Osteoblast (primary cell): ENCODE measurements around the gene COPS3. TPM values are rescaled to one million over a fixed set of nuclear protein-coding genes. Genes with fewer than 3 reads are reported as not detected.

Source experiments
- DNase-seq: peaks from one replicate; pipeline ENCODE4 v3.0.0; 2011; ENCODE audit warnings: low spot score, mixed read lengths; ENCODE audit not compliant: insufficient read length; ENCODE audit errors: missing footprints
- H2AFZ ChIP-seq: 2 replicates; pipeline ENCODE4 v1.6.0; 2011; ENCODE audit warnings: mild to moderate bottlenecking, low read length
- H3K27ac ChIP-seq: 2 replicates; pipeline ENCODE4 v1.5.1; 2011; ENCODE audit warnings: mild to moderate bottlenecking, low read depth, low read length, moderate library complexity
- H3K27me3 ChIP-seq: 2 replicates; pipeline ENCODE4 v1.6.0; 2012; ENCODE audit warnings: mild to moderate bottlenecking, control low read depth, inconsistent platforms, low read length, moderate library complexity; ENCODE audit not compliant: insufficient read depth
- H3K36me3 ChIP-seq: 2 replicates; pipeline ENCODE4 v1.5.1; 2011; ENCODE audit warnings: mild to moderate bottlenecking, low read length, control low read depth, moderate library complexity; ENCODE audit not compliant: insufficient read depth
- H3K4me1 ChIP-seq: 2 replicates; pipeline ENCODE4 v1.5.1; 2011; ENCODE audit warnings: mild to moderate bottlenecking, low read length, control low read depth, moderate library complexity; ENCODE audit not compliant: insufficient read depth
- H3K4me2 ChIP-seq: 2 replicates; pipeline ENCODE4 v1.6.0; 2011; ENCODE audit warnings: mild to moderate bottlenecking, low read length; ENCODE audit not compliant: insufficient read depth
- H3K4me3 ChIP-seq: fragments of 200-600 bp; sonication (generic); 3 replicates; pipeline ENCODE4 v1.5.1; 2012; ENCODE audit warnings: mild to moderate bottlenecking, low read length, inconsistent platforms; ENCODE audit not compliant: insufficient read depth
- H3K79me2 ChIP-seq: 2 replicates; pipeline ENCODE4 v1.6.0; 2012; ENCODE audit warnings: mild to moderate bottlenecking, low read length, control low read depth, inconsistent platforms; ENCODE audit not compliant: insufficient read depth
- H3K9me3 ChIP-seq: 2 replicates; pipeline ENCODE4 v1.5.1; 2011; ENCODE audit warnings: low read depth, low read length, control low read depth
- H4K20me1 ChIP-seq: 2 replicates; pipeline ENCODE4 v1.6.0; 2012; ENCODE audit warnings: mild to moderate bottlenecking, low read length, control low read depth; ENCODE audit not compliant: insufficient read depth
- CTCF ChIP-seq: IDR thresholded peaks from 2 replicates; pipeline ENCODE4 v1.5.1; 2011; ENCODE audit warnings: mild to moderate bottlenecking, low read depth, low read length, moderate library complexity; ENCODE audit errors: extremely low read depth
- total RNA-seq: library from RNA; depleted of rRNA; stranded (reverse); fragments of >200 nt; gene quantifications from 2 replicates; pipeline ENCODE4 v1.2.3, GENCODE V29; 2012

The COPS3 gene
- total RNA-seq, 1 donor, result 78.5 TPM

- H4K20me1 ChIP-seq, result no peaks in the 10 kb centered on the region
- peak; percentile 80 for DNase-seq
- H3K9me3 ChIP-seq, result no peaks in the 10 kb centered on the region
- no peak overlapping the region for H3K4me2 ChIP-seq
- no peak overlapping the region for H3K4me3 ChIP-seq
- peak overlapping the region; percentile 41 for H2AFZ ChIP-seq
- H3K36me3 ChIP-seq, result no peaks in the 10 kb centered on the region
- H3K27me3 ChIP-seq, result no peaks in the 10 kb centered on the region
- peak; percentile 37 for TF ChIP-seq CTCF
- H3K4me1 ChIP-seq, result no peaks in the 10 kb centered on the region
- no peaks in the 10 kb centered on the region for H3K79me2 ChIP-seq
- no peak overlapping the region for H3K27ac ChIP-seq
Observed at GRCh38 chr17:17313350-17313991, 32.4 kb upstream of the COPS3 start.

GRCh38 chr17:17309356-17309755, 28.3 kb upstream of the COPS3 start:
- Histone ChIP-seq H3K9me3 (no peaks in the 10 kb centered on the region), H2AFZ (no peak overlapping the region), H3K4me2 (no peak overlapping the region), H3K79me2 (no peaks in the 10 kb centered on the region), H3K27me3 (no peaks in the 10 kb centered on the region), H3K27ac (no peak overlapping the region), H3K36me3 (no peaks in the 10 kb centered on the region), H4K20me1 (no peaks in the 10 kb centered on the region), H3K4me3 (no peak overlapping the region), H3K4me1 (no peaks in the 10 kb centered on the region)
- DNase-seq, result no peak
- TF ChIP-seq CTCF, result no peak

- Histone ChIP-seq H3K4me3 (no peak overlapping the region), H3K27ac (no peak overlapping the region), H3K9me3 (no peaks in the 10 kb centered on the region), H3K4me2 (no peak overlapping the region), H3K4me1 (peaks cover 7% of the 10 kb centered on the region), H3K36me3 (no peaks in the 10 kb centered on the region), H4K20me1 (no peaks in the 10 kb centered on the region), H3K79me2 (no peaks in the 10 kb centered on the region), H2AFZ (no peak overlapping the region), H3K27me3 (no peaks in the 10 kb centered on the region)
- no peak for TF ChIP-seq CTCF
- peak; percentile 87 for DNase-seq
Observed at GRCh38 chr17:17305281-17305801, 24.3 kb upstream of the COPS3 start.

GRCh38 chr17:17304521-17304985, 23.5 kb upstream of the COPS3 start:
- H3K27ac ChIP-seq, result no peak overlapping the region
- no peak overlapping the region for H3K4me3 ChIP-seq
- no peaks in the 10 kb centered on the region for H3K27me3 ChIP-seq
- no peak overlapping the region for H3K4me2 ChIP-seq
- H4K20me1 ChIP-seq, result no peaks in the 10 kb centered on the region
- DNase-seq, result peak; percentile 32
- no peaks in the 10 kb centered on the region for H3K36me3 ChIP-seq
- no peak overlapping the region for H2AFZ ChIP-seq
- H3K4me1 ChIP-seq, result peaks cover 9% of the 10 kb centered on the region
- no peak for TF ChIP-seq CTCF
- no peaks in the 10 kb centered on the region for H3K79me2 ChIP-seq
- H3K9me3 ChIP-seq, result no peaks in the 10 kb centered on the region
